GM06990 (cell line): ENCODE measurements around the gene ZBTB4.

Source experiments
- DNase-seq: peaks from one replicate; pipeline ENCODE4 v3.0.0-alpha.2; 2011; ENCODE audit not compliant: insufficient read length; ENCODE audit errors: extremely low read depth
- H3K27me3 ChIP-seq: replicated peaks from 2 replicates; pipeline ENCODE4 v1.6.0; 2011; ENCODE audit warnings: low read length; ENCODE audit not compliant: control insufficient read depth, insufficient read depth
- H3K36me3 ChIP-seq: 2 replicates; pipeline ENCODE4 v1.5.1; 2011; ENCODE audit warnings: low read length; ENCODE audit not compliant: control insufficient read depth, insufficient read depth
- H3K4me3 ChIP-seq: replicated peaks from 2 replicates; pipeline ENCODE4 v1.5.1; 2011; ENCODE audit warnings: low read depth, mild to moderate bottlenecking, control low read depth, low read length
- CTCF ChIP-seq: IDR thresholded peaks from 2 replicates; pipeline ENCODE4 v1.5.1; 2011; ENCODE audit warnings: low read length, control low read depth, mild to moderate bottlenecking, inconsistent platforms; ENCODE audit not compliant: insufficient read depth, poor library complexity, severe bottlenecking

Gene ZBTB4

GRCh38 chr17:7410634-7411426, 68.6 kb downstream of the ZBTB4 start:
- no peak for DNase-seq
- no peak overlapping the region for H3K4me3 ChIP-seq
- H3K27me3 ChIP-seq: peaks cover 2% of the 10 kb centered on the region
- H3K36me3 ChIP-seq: no peaks in the 10 kb centered on the region
- TF ChIP-seq CTCF: no peak

- H3K27me3 ChIP-seq: no peaks in the 10 kb centered on the region; the same call in none of the 2 replicates
- no peak for TF ChIP-seq CTCF
- no peaks in the 10 kb centered on the region for H3K36me3 ChIP-seq
- no peak overlapping the region for H3K4me3 ChIP-seq
- DNase-seq: no peak
Observed at GRCh38 chr17:7409716-7410115, 69.7 kb downstream of the ZBTB4 start.
